Fibroblast of lung (primary cell): ENCODE data around the gene VPS37D.

Source experiments
- EZH2 ChIP-seq: IDR thresholded peaks from 2 replicates; pipeline ENCODE4 v1.5.1; 2012; ENCODE audit warnings: low read length, control low read depth, mild to moderate bottlenecking; ENCODE audit errors: missing control alignments
- TF ChIP-seq, protein P1 (sequence below), 2 donors: IDR thresholded peaks in 1 of 2; conservative IDR thresholded peaks in 1 of 2; 1 replicate in 1 of 2; 2 replicates in 1 of 2; pipeline ENCODE4 v1.5.1; 2011 to 2012; ENCODE audit warnings: low read length in 2 of 2, control low read depth in 1 of 2, inconsistent platforms in 1 of 2, low read depth in 1 of 2, mild to moderate bottlenecking in 1 of 2

DNA sequence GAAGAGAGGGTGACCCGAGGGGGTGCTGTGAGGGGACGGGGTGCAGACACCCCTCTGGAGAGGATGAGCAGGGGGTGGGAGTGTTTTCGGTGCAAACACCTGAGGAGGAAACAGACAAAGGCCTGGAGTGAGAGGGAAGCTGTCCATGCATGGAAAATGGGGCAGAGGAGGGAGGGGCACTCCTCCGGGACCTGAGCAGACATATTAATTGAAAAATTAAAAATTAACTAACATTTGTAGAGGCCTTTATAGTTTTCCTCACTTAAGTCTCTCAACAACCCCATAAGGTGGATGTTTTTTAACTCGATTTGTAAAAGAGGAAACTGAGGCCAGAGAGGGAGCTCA, 1.2 kb downstream of the VPS37D start:
- TF ChIP-seq, protein P1, sequence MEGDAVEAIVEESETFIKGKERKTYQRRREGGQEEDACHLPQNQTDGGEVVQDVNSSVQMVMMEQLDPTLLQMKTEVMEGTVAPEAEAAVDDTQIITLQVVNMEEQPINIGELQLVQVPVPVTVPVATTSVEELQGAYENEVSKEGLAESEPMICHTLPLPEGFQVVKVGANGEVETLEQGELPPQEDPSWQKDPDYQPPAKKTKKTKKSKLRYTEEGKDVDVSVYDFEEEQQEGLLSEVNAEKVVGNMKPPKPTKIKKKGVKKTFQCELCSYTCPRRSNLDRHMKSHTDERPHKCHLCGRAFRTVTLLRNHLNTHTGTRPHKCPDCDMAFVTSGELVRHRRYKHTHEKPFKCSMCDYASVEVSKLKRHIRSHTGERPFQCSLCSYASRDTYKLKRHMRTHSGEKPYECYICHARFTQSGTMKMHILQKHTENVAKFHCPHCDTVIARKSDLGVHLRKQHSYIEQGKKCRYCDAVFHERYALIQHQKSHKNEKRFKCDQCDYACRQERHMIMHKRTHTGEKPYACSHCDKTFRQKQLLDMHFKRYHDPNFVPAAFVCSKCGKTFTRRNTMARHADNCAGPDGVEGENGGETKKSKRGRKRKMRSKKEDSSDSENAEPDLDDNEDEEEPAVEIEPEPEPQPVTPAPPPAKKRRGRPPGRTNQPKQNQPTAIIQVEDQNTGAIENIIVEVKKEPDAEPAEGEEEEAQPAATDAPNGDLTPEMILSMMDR (conservative IDR thresholded peaks at IDR 0.05 in 1 of 2, IDR thresholded peaks at IDR 0.05 in 1 of 2; ENCODE audit: low read depth in 1 of 2, low read length in 2 of 2): no peak
- no peak for TF ChIP-seq EZH2
